Stimulated activated CD4-positive, alpha-beta T cell treated with anti-CD3 and anti-CD28 coated beads, Interleukin-1b, Interleukin-23, amount 100 ng/mL, for 48 hours (primary cell): ENCODE data around the gene TTLL5.

Experiments used
- DNase-seq: peaks from one replicate; pipeline ENCODE4 v3.0.0-alpha.2; 2020

TTLL5 gene, protein sequence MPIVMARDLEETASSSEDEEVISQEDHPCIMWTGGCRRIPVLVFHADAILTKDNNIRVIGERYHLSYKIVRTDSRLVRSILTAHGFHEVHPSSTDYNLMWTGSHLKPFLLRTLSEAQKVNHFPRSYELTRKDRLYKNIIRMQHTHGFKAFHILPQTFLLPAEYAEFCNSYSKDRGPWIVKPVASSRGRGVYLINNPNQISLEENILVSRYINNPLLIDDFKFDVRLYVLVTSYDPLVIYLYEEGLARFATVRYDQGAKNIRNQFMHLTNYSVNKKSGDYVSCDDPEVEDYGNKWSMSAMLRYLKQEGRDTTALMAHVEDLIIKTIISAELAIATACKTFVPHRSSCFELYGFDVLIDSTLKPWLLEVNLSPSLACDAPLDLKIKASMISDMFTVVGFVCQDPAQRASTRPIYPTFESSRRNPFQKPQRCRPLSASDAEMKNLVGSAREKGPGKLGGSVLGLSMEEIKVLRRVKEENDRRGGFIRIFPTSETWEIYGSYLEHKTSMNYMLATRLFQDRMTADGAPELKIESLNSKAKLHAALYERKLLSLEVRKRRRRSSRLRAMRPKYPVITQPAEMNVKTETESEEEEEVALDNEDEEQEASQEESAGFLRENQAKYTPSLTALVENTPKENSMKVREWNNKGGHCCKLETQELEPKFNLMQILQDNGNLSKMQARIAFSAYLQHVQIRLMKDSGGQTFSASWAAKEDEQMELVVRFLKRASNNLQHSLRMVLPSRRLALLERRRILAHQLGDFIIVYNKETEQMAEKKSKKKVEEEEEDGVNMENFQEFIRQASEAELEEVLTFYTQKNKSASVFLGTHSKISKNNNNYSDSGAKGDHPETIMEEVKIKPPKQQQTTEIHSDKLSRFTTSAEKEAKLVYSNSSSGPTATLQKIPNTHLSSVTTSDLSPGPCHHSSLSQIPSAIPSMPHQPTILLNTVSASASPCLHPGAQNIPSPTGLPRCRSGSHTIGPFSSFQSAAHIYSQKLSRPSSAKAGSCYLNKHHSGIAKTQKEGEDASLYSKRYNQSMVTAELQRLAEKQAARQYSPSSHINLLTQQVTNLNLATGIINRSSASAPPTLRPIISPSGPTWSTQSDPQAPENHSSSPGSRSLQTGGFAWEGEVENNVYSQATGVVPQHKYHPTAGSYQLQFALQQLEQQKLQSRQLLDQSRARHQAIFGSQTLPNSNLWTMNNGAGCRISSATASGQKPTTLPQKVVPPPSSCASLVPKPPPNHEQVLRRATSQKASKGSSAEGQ (N-terminal part only)

DNA sequence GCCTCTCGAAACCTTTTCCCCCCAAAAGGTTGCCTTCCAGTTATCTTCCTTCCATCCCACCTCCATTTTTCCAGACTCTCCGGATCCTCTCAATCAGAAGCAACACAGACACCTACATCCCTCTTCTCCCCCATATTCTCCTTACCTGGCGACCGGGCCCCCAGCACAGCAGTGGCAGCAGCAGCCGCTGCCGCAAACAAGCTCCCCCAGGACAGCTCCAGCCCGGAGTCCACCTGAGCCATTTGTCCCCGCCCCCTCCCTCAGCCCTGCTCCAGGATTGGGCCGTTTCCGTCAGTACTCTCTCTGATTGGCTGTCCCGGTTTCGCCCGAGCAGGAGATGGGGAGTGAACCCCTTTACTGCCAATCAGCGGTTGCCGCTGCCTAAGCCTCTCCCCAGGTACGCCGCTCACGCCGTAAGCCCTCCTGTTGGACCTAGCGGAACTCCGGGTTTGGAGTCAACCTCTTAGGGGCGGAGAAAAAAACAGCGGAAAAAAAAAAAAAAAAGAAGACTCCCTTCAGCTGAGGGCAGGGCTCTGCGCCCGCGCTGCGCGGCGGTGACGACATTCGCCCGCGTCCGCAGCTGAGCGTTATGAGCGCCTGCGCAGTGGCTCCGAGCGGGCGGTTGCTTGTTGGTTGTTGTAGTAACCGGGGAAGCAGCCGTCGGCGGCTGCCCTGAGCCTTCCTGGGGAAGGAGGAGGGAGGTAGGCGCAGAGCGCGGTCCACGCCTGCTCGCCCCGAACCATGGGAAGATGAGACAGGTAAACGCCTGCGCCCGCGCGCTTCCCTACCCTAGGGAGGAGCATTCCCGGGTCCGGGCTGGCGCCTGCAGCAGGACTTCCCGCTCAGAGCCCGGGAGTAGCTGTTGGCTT lies at the start of gene TTLL5, which contains the start of gene ERG28:
Gene TTLL5, plus strand, starts transcription at position 617 of the 869 bp plus-strand sequence. CDS start 1,904 bp downstream, outside the sequence.
Gene ERG28, minus strand, starts transcription at position 247 of the 869 bp plus-strand sequence. CDS start 3,374 bp downstream, outside the sequence.
- peak; percentile 98 for DNase-seq

DNA sequence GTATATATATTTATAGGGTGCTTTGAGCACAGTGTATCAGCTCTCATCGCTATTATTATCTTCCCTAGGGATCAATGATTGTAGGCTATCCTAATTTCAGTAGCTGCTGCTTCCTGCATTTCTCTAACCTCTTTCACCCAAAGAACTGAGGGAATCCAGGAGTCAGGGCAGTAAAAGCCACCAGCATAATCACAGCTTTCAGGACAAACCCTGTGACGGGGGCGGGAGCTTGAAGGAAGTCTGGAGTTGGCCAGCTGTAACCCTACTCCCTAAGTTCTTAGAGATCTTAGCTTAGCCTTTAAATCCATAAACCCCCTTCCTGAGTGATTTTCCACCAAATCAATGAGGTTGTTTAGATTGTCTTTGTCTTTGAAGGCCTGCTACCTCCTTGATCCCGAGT lies 48.9 kb upstream of the TTLL5 start:
- DNase-seq, result no peak

- no peak for DNase-seq
Measured at GRCh38 chr14:75614179-75614578, 46.9 kb upstream of the TTLL5 start.

DNA sequence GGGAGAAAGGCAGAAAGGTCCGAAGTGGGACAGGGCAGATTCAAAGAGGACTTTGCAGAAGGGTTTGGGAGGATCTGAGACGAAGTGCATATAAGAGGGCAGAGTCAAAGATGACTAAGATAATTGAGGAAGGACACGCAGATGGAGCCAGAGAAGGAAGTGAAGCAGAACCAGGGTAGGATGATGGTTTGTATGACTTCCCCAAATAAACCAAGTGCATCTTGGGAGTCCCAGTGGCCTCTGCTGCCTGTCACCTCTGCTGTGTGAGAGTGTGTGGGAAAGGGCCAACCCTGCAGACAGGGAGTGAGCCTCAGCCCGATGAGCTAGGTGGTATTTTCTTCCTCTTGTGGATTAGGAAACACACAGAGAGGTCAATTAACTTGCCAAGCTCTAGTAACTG lies 45.8 kb upstream of the TTLL5 start:
- no peak for DNase-seq

GRCh38 chr14:75619548-75619947 lies 41.5 kb upstream of the TTLL5 start:
- DNase-seq, result no peak

- DNase-seq, result no peak
Measured at GRCh38 chr14:75625034-75625433, 36.0 kb upstream of the TTLL5 start.

- DNase-seq, result no peak
Measured at GRCh38 chr14:75626396-75626795, 34.6 kb upstream of the TTLL5 start.

DNA sequence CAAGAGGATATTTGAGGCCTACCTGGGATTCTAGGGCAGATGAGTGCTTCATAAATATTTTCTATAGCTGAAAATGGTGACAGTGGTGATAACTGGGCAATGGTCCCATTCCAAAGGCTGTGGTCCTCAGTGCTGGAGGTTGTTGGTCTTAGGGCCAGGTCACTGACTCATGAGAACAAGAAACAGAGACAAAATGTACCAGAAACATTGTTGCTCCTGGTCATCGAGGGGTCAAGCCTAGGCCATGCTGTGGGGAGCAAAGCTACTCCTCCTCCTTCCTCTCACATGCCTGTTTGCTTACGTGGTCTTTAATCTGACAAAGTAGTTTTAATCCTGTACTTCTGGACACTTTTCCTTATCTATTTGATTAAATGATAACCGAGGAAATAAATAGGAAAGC lies 34.2 kb upstream of the TTLL5 start:
- DNase-seq, result no peak

DNA sequence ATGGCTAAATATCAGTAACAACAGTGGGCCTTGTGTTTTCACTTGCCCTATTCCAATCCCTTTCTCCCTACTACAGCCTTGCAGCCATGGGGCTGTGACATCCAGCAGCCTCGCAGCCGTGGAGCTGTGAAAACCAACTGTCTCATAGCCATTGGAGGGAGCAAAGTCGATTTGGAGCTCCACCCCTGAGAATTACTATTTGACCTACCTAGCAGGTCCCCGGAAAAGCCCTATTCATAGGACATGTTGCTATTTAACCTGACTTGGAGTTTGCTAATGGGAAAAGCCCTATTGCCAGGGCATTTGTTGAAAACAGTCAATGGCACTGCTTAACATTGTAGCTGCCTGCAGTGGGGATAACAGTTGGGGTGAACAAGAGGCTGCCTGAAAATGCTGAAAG lies 33.6 kb upstream of the TTLL5 start:
- DNase-seq, result no peak

DNA sequence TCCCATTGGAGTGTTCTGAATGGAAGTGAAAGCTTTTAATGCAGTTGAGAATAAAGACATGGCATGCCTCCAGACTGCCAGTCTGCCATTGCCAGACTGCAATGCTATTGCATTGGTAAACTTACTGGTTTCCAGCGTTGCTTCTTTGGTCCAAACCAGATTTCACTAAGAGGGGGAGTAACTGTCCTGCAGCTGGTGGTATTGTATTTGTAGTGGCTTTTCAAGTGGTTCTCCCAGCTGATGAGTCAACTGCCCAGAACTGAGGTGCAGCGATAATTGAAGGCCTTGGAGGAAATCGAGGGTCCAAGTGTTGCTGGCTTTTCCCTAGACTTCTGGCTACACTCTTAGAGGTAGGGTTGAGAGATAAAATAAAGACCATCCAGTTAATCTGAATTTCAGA lies 32.2 kb upstream of the TTLL5 start:
- DNase-seq, result no peak

- no peak for DNase-seq
Measured at GRCh38 chr14:75630695-75631452, 30.2 kb upstream of the TTLL5 start.

- no peak for DNase-seq
Measured at GRCh38 chr14:75631453-75631831, 29.6 kb upstream of the TTLL5 start.

- no peak for DNase-seq
Measured at GRCh38 chr14:75634848-75635247, 26.2 kb upstream of the TTLL5 start.

DNA sequence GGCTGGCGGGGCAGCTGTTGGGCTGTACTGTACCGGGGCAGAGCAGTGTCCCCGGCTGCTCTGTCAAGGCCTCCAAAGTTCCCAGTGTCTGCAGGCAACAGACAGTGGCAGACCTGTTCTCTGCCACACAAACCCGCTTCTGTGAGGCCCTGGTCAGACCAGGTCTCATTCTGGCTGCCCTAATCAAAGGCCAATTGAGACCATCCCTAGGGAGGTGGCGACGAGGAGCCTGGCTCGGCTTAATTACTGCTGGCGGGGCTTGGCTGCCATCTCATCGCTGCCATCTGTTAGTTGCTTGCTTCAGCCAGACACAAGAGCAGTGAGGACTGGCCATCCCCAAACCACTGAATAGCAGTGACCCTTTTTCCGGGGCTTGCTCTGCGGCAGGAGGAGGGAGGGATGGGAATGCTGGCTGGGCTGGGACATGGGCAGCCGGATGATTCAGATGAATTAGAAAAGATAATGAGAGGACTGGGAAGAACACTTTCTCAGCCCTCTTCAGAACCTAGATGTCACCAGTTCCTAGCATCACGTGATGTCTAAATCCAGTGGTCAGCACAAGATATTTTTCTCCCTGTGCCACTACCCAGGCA lies 24.9 kb upstream of the TTLL5 start:
- DNase-seq, result no peak

DNA sequence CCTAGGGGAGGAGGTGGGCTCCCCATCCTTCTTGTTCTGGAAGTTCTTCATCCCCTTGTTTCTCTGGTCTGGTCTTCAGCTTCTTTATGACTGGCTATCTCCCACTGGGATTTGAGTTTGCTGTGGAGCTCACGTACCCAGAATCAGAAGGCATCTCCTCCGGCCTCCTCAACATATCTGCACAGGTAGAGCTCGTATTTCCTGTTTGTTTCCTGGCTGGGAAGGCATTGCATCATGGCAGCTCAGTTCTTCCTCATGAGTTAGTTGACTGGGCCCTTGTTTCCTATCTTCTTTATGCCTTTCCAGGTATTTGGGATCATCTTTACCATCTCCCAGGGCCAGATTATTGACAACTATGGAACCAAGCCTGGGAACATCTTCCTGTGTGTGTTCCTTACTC lies 20.2 kb upstream of the TTLL5 start:
- DNase-seq, result no peak

DNA sequence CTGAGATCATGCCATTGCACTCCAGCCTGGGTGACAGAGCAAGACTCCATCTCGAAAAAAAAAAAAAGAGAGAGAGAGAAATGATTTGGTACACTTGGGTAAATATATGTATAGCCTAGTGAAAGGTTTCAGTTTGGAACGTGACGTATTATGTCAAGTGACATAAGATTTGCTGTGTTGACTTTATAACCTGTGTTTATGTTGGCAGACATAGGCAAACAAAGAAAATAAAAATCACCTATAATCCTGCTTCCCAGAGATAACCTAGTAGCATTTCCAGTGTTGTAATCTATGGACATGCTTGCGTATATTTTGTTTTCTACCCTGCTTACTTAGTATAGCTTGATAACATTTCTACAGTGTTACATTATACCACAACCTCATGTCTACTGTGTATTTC lies 17.1 kb upstream of the TTLL5 start:
- DNase-seq, result no peak

DNA sequence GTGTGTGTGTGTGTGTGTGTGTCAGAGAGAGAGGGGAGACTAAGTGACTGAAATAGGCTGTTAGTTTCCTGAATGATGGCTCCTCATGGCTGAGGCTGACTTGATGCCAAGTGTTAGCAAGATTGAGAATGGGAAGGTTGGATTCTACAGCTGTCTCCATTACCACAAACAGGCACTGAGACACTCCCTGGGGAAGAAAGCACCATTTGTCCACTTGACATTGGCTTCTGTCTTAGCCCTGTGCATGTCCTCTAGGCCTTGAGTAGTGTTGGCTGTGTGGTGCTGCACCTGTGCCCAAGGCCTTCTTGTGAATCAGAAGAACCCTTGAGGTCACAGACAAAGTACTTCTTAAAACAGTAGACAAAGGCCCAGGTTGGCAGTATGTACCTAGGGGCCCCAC lies 16.0 kb upstream of the TTLL5 start:
- DNase-seq, result no peak

DNA sequence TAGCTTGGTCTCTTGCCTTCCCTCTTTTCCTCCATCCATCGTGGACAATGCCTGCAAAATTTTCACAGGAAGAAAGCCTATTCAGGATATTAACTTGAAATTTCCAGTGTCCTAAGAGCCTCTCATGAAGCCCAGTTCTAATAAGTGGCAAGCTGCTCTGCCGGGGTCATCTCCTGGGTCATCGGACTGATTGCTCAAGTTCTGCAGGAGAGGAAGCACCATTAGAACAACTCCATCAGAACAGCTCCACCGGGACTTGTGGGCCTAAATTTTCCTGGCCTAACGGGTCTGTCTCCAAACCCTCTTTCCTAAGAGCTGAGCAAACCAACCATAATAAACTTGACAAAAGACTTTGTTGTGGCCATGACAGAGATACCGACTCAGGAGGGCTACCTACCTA lies 14.3 kb upstream of the TTLL5 start:
- no peak for DNase-seq

- DNase-seq, result no peak
Measured at GRCh38 chr14:75647640-75648039, 13.4 kb upstream of the TTLL5 start.

- no peak for DNase-seq
Measured at GRCh38 chr14:75648066-75648838, 12.8 kb upstream of the TTLL5 start.
